ENCODE results near the gene TXNL1.

DNA sequence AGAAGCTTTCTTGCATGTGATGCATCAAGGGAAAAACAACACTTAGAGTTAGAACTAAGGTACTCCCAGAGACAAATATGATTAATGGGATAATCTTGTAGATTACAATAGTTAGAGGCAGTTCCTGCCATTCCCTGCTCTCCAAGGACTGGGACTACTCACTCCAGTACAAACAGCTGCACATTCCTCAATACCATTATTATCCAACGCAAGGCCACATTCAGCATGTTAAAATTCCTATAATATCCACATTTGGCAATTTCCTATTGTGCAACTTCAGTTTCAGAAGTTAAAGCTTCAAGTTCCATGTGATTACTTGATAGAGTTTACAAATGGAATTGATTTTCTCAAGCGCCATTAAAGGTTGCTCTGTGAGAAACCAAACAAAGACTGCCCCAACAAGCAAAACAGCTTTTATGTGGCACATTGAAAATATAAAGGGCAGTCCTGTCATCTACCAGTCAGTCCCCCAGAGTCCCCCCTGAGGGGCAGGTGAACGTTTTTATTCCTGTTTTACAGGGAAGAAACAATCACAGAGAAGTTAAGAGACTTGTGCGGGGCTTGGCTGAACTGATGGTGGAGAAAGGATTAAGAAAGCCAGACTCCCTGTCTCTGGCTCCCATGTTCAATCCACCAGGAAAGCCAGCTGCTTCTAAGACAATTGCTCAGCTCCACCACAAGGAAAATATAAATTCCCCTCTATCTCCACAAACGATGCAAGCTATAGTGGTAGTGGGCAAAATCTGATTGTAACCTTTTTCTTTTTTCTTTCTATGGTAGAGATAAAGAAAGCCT is 72.6 kb downstream of the TXNL1 start:
- TF ChIP-seq, protein P1, sequence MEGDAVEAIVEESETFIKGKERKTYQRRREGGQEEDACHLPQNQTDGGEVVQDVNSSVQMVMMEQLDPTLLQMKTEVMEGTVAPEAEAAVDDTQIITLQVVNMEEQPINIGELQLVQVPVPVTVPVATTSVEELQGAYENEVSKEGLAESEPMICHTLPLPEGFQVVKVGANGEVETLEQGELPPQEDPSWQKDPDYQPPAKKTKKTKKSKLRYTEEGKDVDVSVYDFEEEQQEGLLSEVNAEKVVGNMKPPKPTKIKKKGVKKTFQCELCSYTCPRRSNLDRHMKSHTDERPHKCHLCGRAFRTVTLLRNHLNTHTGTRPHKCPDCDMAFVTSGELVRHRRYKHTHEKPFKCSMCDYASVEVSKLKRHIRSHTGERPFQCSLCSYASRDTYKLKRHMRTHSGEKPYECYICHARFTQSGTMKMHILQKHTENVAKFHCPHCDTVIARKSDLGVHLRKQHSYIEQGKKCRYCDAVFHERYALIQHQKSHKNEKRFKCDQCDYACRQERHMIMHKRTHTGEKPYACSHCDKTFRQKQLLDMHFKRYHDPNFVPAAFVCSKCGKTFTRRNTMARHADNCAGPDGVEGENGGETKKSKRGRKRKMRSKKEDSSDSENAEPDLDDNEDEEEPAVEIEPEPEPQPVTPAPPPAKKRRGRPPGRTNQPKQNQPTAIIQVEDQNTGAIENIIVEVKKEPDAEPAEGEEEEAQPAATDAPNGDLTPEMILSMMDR (IDR thresholded peaks at IDR 0.05): no peak
- TF ChIP-seq POLR2A (IDR thresholded peaks at IDR 0.05): no peak
